ENCODE measurements around the gene PKIB.

DNA sequence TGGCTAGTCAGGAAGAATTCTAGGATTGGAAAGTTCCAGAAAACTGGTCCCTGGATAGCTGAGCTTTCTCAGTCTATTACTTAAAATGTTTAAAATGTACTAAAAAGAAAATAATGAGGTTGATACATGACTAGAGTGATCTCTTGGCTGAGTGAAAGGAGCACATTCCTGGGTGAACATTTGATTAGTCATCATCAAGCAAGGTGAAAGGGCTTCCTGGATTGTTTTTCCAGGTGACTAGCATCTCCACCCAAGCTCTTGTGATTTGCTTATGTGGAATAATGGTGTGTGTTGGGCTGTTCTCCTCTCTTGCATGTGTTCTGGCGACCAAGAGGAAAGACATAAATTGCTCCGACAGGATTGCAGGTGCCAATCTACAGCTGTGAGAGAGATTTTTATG is 42.9 kb downstream of the PKIB start:
- TF ChIP-seq, protein P1, sequence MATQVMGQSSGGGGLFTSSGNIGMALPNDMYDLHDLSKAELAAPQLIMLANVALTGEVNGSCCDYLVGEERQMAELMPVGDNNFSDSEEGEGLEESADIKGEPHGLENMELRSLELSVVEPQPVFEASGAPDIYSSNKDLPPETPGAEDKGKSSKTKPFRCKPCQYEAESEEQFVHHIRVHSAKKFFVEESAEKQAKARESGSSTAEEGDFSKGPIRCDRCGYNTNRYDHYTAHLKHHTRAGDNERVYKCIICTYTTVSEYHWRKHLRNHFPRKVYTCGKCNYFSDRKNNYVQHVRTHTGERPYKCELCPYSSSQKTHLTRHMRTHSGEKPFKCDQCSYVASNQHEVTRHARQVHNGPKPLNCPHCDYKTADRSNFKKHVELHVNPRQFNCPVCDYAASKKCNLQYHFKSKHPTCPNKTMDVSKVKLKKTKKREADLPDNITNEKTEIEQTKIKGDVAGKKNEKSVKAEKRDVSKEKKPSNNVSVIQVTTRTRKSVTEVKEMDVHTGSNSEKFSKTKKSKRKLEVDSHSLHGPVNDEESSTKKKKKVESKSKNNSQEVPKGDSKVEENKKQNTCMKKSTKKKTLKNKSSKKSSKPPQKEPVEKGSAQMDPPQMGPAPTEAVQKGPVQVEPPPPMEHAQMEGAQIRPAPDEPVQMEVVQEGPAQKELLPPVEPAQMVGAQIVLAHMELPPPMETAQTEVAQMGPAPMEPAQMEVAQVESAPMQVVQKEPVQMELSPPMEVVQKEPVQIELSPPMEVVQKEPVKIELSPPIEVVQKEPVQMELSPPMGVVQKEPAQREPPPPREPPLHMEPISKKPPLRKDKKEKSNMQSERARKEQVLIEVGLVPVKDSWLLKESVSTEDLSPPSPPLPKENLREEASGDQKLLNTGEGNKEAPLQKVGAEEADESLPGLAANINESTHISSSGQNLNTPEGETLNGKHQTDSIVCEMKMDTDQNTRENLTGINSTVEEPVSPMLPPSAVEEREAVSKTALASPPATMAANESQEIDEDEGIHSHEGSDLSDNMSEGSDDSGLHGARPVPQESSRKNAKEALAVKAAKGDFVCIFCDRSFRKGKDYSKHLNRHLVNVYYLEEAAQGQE (IDR thresholded peaks at IDR 0.05): no peak
- TF ChIP-seq RAD21 (IDR thresholded peaks at IDR 0.05) (no peak), GABPA (IDR thresholded peaks at IDR 0.05 in 1 of 2, conservative IDR thresholded peaks at IDR 0.05 in 1 of 2) (no peak), RXRA (IDR thresholded peaks at IDR 0.05) (no peak), FOXA2 (IDR thresholded peaks at IDR 0.05) (no peak), NR2F2 (IDR thresholded peaks at IDR 0.05) (no peak), SP1 (IDR thresholded peaks at IDR 0.05) (no peak), TAF1 (conservative IDR thresholded peaks at IDR 0.05) (no peak), EGR1 (IDR thresholded peaks at IDR 0.05; ENCODE audit: low read depth in 2 of 2) (no peak)
- TF ChIP-seq, protein P2, sequence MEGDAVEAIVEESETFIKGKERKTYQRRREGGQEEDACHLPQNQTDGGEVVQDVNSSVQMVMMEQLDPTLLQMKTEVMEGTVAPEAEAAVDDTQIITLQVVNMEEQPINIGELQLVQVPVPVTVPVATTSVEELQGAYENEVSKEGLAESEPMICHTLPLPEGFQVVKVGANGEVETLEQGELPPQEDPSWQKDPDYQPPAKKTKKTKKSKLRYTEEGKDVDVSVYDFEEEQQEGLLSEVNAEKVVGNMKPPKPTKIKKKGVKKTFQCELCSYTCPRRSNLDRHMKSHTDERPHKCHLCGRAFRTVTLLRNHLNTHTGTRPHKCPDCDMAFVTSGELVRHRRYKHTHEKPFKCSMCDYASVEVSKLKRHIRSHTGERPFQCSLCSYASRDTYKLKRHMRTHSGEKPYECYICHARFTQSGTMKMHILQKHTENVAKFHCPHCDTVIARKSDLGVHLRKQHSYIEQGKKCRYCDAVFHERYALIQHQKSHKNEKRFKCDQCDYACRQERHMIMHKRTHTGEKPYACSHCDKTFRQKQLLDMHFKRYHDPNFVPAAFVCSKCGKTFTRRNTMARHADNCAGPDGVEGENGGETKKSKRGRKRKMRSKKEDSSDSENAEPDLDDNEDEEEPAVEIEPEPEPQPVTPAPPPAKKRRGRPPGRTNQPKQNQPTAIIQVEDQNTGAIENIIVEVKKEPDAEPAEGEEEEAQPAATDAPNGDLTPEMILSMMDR (IDR thresholded peaks at IDR 0.05; ENCODE audit: low read depth, low read length, missing input control): no peak
